ENCODE data around the gene ZGPAT.
A peak's percentile ranks its signal among the peaks of the same experiment; 100 is the strongest.

The ZGPAT gene

GRCh38 chr20:63695424-63696305, 12.2 kb upstream of the ZGPAT start:
- Histone ChIP-seq H3K9ac (ENCODE audit: low read depth, low read length) (no peak overlapping the region), H3K4me1 (ENCODE audit: control insufficient read depth, insufficient read depth, low read length) (peaks cover 4% of the 10 kb centered on the region), H3K9me3 (ENCODE audit: control insufficient read depth, insufficient read depth, low read length) (no peaks in the 10 kb centered on the region), H3K36me3 (ENCODE audit: control insufficient read depth, insufficient read depth, low read length) (peaks cover 19% of the 10 kb centered on the region), H3K27me3 (ENCODE audit: control insufficient read depth, insufficient read depth, low read length) (no peaks in the 10 kb centered on the region), H3K4me3 (ENCODE audit: low read depth, low read length) (no peak overlapping the region)

DNA sequence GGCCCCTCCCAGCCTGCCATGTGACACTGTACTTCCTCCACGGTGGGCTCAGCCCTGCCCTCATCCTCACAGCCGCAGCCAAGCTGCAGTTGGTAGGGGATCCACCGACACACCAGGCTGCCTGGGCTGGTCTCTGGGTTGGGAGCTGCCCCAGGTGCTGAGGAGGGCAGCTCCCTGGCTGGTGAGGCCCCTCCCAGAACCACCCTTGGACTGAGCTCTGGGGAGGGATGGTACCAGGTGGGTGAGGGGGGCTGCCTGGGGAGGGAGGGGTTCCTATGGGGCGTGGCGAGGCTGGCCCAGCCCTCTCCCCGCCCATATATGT, 11.6 kb upstream of the ZGPAT start:
- Histone ChIP-seq H3K27me3 (ENCODE audit: control insufficient read depth, insufficient read depth, low read length) (no peaks in the 10 kb centered on the region), H3K9me3 (ENCODE audit: control insufficient read depth, insufficient read depth, low read length) (no peaks in the 10 kb centered on the region), H3K36me3 (ENCODE audit: control insufficient read depth, insufficient read depth, low read length) (peaks cover 13% of the 10 kb centered on the region), H3K9ac (ENCODE audit: low read depth, low read length) (no peak overlapping the region), H3K4me1 (ENCODE audit: control insufficient read depth, insufficient read depth, low read length) (peaks cover 4% of the 10 kb centered on the region), H3K4me3 (ENCODE audit: low read depth, low read length) (no peak overlapping the region)

DNA sequence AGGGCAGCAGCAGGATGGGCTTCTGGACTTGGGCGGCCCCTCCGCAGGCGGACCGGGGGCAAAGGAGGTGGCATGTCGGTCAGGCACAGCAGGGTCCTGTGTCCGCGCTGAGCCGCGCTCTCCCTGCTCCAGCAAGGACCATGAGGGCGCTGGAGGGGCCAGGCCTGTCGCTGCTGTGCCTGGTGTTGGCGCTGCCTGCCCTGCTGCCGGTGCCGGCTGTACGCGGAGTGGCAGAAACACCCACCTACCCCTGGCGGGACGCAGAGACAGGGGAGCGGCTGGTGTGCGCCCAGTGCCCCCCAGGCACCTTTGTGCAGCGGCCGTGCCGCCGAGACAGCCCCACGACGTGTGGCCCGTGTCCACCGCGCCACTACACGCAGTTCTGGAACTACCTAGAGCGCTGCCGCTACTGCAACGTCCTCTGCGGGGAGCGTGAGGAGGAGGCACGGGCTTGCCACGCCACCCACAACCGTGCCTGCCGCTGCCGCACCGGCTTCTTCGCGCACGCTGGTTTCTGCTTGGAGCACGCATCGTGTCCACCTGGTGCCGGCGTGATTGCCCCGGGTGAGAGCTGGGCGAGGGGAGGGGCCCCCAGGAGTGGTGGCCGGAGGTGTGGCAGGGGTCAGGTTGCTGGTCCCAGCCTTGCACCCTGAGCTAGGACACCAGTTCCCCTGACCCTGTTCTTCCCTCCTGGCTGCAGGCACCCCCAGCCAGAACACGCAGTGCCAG, 11.0 kb upstream of the ZGPAT start, which contains the start of gene TNFRSF6B:
Gene TNFRSF6B, plus strand, starts transcription at position 25 of the 729 bp plus-strand sequence. Its CDS starts 116 bp downstream, at position 141.
- Histone ChIP-seq H3K9me3 (ENCODE audit: control insufficient read depth, insufficient read depth, low read length) (no peaks in the 10 kb centered on the region), H3K27me3 (ENCODE audit: control insufficient read depth, insufficient read depth, low read length) (no peaks in the 10 kb centered on the region), H3K9ac (ENCODE audit: low read depth, low read length) (peak within 1 kb of the TSS; percentile 79), H3K36me3 (ENCODE audit: control insufficient read depth, insufficient read depth, low read length) (peaks cover 9% of the 10 kb centered on the region), H3K4me3 (ENCODE audit: low read depth, low read length) (peak within 1 kb of the TSS; percentile 59), H3K4me1 (ENCODE audit: control insufficient read depth, insufficient read depth, low read length) (peaks cover 4% of the 10 kb centered on the region)

GRCh38 chr20:63697357-63697867, 10.4 kb upstream of the ZGPAT start:
- Histone ChIP-seq H3K4me3 (ENCODE audit: low read depth, low read length) (peak overlapping the region; percentile 59), H3K4me1 (ENCODE audit: control insufficient read depth, insufficient read depth, low read length) (peaks cover 4% of the 10 kb centered on the region), H3K27me3 (ENCODE audit: control insufficient read depth, insufficient read depth, low read length) (no peaks in the 10 kb centered on the region), H3K9ac (ENCODE audit: low read depth, low read length) (no peak overlapping the region), H3K9me3 (ENCODE audit: control insufficient read depth, insufficient read depth, low read length) (no peaks in the 10 kb centered on the region), H3K36me3 (ENCODE audit: control insufficient read depth, insufficient read depth, low read length) (peaks cover 9% of the 10 kb centered on the region)

- Histone ChIP-seq H3K9ac (ENCODE audit: low read depth, low read length) (no peak overlapping the region), H3K4me1 (ENCODE audit: control insufficient read depth, insufficient read depth, low read length) (peaks cover 4% of the 10 kb centered on the region), H3K4me3 (ENCODE audit: low read depth, low read length) (no peak overlapping the region)
Measured at GRCh38 chr20:63697868-63698545, 9.8 kb upstream of the ZGPAT start.

DNA sequence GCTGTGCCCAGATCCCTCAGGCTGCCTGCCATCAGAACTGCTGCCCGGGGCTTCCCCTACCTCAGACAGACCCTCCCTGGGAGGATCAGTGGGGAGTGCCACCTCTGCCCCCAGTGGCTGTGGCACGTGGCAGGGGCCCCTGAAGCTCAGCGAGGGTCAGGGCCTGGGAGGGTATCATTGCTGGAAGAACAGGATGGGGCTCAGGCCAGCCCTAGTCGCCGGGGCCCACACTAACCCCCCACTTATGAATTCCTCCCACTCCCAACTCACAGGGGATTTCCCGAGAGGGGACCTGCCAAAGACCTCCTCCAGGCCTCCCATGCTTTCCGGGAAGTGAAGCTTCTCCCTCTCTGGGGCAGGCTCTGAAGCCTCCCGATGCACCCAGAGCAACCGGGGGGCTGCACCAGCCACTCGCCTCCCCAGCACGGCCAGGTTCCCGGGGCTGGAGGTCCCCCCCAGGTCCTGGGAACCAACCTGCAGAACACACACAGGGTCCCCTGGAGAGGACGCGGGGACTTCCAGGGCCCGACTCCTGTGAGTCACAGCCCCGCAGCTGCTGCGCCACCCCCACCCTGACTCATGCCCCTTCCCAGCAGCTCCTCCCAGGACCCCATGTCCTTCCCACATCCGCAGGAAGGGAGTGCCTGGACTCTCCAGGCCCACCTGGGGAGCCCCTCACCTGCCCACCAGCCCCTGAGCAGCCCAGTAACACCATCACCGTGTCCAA, 8.9 kb upstream of the ZGPAT start:
- Histone ChIP-seq H3K9ac (ENCODE audit: low read depth, low read length) (peak overlapping the region; percentile 24), H3K4me1 (ENCODE audit: control insufficient read depth, insufficient read depth, low read length) (peaks cover 4% of the 10 kb centered on the region), H3K36me3 (ENCODE audit: control insufficient read depth, insufficient read depth, low read length) (peaks cover 4% of the 10 kb centered on the region), H3K27me3 (ENCODE audit: control insufficient read depth, insufficient read depth, low read length) (no peaks in the 10 kb centered on the region), H3K4me3 (ENCODE audit: low read depth, low read length) (no peak overlapping the region), H3K9me3 (ENCODE audit: control insufficient read depth, insufficient read depth, low read length) (no peaks in the 10 kb centered on the region)

More at GRCh38 chr20:63697868-63698545, 9.8 kb upstream of the ZGPAT start:
- no peaks in the 10 kb centered on the region for H3K9me3 ChIP-seq (ENCODE audit: control insufficient read depth, insufficient read depth, low read length)
- H3K36me3 ChIP-seq (ENCODE audit: control insufficient read depth, insufficient read depth, low read length) = peaks cover 4% of the 10 kb centered on the region
- H3K27me3 ChIP-seq (ENCODE audit: control insufficient read depth, insufficient read depth, low read length) = no peaks in the 10 kb centered on the region

DNA sequence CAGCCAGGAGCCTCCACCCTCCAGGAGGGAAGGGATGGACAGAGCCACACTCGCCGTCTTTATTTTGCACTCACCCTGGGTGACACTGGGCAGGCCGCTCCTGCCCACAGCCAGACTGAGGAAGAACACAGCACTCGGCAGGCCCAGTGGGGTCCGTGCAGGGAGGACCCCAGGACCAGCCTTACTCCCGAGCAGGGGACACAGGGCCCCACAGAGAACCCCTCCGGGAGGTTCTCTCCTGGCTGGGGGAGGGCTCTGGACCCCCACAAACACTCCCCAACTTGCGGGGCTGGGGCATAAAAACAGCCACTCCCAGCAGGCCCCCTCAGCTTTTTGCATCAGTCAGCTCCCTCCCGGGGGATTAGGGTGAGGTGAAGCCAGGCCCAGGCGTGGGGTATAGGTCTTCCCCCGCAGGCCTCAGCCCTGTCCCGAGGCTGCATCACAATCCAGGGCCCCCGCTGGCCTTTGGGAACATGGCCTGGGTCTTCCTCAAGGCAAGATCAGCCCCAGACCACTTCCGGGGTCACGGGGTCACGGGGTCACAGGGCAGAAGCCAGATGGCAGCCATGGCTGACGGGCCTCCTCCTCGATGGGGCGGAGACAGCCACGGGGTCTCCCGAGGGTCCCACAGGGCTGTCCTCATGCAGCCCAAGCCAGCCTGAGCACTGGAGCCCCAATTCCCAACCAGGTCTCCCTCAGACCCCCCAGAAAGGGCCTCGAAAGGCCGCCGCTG, 8.2 kb upstream of the ZGPAT start:
- H3K4me3 ChIP-seq (ENCODE audit: low read depth, low read length) = no peak overlapping the region
- peak overlapping the region; percentile 24 for H3K9ac ChIP-seq (ENCODE audit: low read depth, low read length)
- H3K36me3 ChIP-seq (ENCODE audit: control insufficient read depth, insufficient read depth, low read length) = peaks cover 5% of the 10 kb centered on the region
- H3K27me3 ChIP-seq (ENCODE audit: control insufficient read depth, insufficient read depth, low read length) = no peaks in the 10 kb centered on the region
- H3K4me1 ChIP-seq (ENCODE audit: control insufficient read depth, insufficient read depth, low read length) = peaks cover 4% of the 10 kb centered on the region
- no peaks in the 10 kb centered on the region for H3K9me3 ChIP-seq (ENCODE audit: control insufficient read depth, insufficient read depth, low read length)

- Histone ChIP-seq H3K27me3 (ENCODE audit: control insufficient read depth, insufficient read depth, low read length) (no peaks in the 10 kb centered on the region), H3K4me3 (ENCODE audit: low read depth, low read length) (no peak overlapping the region), H3K36me3 (ENCODE audit: control insufficient read depth, insufficient read depth, low read length) (peaks cover 13% of the 10 kb centered on the region), H3K9ac (ENCODE audit: low read depth, low read length) (no peak overlapping the region), H3K9me3 (ENCODE audit: control insufficient read depth, insufficient read depth, low read length) (no peaks in the 10 kb centered on the region), H3K4me1 (ENCODE audit: control insufficient read depth, insufficient read depth, low read length) (peaks cover 4% of the 10 kb centered on the region)
Measured at GRCh38 chr20:63700199-63701050, 7.4 kb upstream of the ZGPAT start.

DNA sequence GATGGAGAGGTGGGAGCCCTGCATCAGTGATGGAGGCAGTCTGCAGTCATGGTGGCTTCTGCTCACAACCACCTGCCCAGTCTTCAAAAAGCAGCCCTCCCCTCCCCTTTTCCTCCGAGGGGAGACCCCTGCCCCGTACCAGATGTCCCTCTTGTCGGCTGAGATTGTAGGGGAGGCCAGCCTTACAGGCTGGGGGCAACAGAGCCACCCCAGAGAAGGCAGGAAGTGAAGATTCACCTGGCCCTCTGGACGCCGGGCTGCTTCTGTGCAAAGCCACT, 6.8 kb upstream of the ZGPAT start:
- no peak overlapping the region for H3K9ac ChIP-seq (ENCODE audit: low read depth, low read length)

DNA sequence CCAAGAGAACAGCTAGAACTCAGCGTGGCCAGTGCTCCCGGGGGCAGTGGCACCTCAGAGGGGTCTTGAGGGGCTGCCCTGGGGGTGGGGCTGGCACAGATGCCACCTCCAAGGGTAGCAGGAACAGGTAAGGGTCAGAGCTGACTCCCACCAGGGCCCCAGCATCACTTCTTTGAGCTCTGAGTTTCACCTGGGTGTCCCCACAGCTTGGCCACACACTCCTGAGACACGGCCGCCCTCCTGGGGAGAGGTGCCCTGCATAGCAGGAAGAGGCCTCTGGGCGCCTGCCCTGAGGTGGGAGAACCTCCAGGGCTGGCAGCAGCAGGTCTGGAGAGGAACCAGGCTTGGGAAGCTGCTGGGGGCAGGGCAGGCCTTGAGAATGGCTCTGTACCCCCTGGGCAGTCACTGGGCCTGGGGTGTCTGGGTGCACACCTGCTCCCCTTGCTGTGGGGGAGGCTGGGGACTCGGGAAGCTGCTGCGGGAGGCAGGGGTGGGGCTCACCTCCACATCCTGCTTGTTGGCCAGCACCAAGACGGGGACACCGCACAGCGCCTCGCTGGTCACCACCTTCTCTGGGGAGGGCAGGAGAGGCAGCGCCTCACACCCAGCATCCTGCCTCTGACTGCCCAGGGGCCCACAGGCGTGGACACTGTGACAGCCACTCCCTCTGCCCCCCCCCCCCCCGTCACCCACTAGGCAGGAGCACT, 6.4 kb upstream of the ZGPAT start:
- H3K9ac ChIP-seq (ENCODE audit: low read depth, low read length) = no peak overlapping the region
- peaks cover 24% of the 10 kb centered on the region for H3K36me3 ChIP-seq (ENCODE audit: control insufficient read depth, insufficient read depth, low read length)

More for the DNA sequence above, 6.8 kb upstream of the ZGPAT start:
- peaks cover 19% of the 10 kb centered on the region for H3K36me3 ChIP-seq (ENCODE audit: control insufficient read depth, insufficient read depth, low read length)
- no peaks in the 10 kb centered on the region for H3K27me3 ChIP-seq (ENCODE audit: control insufficient read depth, insufficient read depth, low read length)
- no peaks in the 10 kb centered on the region for H3K9me3 ChIP-seq (ENCODE audit: control insufficient read depth, insufficient read depth, low read length)
- peaks cover 4% of the 10 kb centered on the region for H3K4me1 ChIP-seq (ENCODE audit: control insufficient read depth, insufficient read depth, low read length)
- H3K4me3 ChIP-seq (ENCODE audit: low read depth, low read length) = no peak overlapping the region

More for the DNA sequence above, 6.4 kb upstream of the ZGPAT start:
- Histone ChIP-seq H3K4me3 (ENCODE audit: low read depth, low read length) (no peak overlapping the region), H3K27me3 (ENCODE audit: control insufficient read depth, insufficient read depth, low read length) (no peaks in the 10 kb centered on the region), H3K9me3 (ENCODE audit: control insufficient read depth, insufficient read depth, low read length) (no peaks in the 10 kb centered on the region), H3K4me1 (ENCODE audit: control insufficient read depth, insufficient read depth, low read length) (peaks cover 4% of the 10 kb centered on the region)
